GM18507 (cell line): Measurements from ENCODE around the gene GRID1.

Experiments used
- DNase-seq: peaks from one replicate; pipeline ENCODE4 v3.0.0; 2011; ENCODE audit warnings: low read depth; ENCODE audit not compliant: insufficient read length; ENCODE audit errors: extremely low spot score
- FAIRE-seq: peaks from 2 replicates; lab custom pipeline; 2011; peaks lifted over from hg19 to GRCh38; lab: Jason Lieb, UNC

Gene GRID1

DNA sequence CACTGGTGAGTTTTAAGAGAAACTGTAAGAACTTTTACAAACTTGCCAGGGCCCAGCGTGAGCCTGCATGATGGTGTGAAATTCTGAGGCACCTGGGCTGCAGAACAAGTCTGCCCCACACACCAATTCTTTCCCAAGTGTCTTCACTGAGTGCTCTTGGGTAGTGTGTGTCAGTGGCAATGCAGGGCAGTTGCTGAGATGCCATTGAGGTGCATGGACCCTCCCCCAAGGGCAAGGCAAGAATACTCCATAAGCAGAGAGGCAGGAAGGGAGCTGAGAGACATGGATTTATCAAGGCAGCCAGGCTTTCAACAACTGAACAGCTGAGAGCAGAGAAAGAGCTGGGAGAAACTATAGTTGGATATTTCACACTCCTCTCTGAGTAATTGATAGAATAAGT is 801.2 kb downstream of the GRID1 start:
- DNase-seq (no peak), FAIRE-seq (no peak)

DNA sequence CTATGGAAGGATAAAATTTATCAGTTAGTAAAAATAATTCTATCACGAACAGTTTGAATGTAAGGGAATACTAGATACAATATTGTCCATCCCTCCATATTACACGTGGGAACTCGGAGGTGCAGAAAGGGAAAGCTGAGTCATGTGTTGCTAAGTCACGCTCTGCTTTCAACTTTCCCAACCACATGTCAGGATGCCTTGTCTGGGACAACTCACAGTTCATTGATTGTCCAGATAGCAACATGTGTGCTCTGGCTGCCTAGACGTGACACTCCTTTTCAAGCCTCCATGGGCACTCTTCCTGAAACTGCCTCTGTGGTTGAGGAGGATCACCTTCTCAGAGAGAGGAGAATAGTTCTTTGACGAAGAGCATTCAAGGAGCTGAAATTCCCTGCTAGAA is 808.1 kb downstream of the GRID1 start:
- FAIRE-seq (no peak), DNase-seq (no peak)

DNA sequence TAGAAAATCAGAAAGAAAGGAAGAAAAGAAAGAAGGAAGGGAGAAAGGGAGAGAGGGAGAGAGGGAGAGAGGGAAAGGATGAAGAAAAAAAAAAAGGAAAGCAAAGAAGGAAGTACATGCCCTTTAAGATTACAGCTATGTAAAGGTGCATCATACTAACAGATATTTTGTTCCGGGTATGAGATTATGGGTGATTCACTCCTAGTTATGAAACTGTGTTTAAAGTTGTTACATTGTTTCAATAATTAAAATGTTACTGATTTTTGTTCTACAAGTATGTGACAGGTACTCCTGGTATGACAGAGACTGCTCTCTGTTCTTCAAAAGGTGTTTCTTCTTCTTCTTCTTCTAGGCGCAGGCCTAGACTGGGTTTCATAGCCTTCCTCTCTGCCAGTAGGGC is 808.9 kb downstream of the GRID1 start:
- no peak for FAIRE-seq
- DNase-seq = no peak

DNA sequence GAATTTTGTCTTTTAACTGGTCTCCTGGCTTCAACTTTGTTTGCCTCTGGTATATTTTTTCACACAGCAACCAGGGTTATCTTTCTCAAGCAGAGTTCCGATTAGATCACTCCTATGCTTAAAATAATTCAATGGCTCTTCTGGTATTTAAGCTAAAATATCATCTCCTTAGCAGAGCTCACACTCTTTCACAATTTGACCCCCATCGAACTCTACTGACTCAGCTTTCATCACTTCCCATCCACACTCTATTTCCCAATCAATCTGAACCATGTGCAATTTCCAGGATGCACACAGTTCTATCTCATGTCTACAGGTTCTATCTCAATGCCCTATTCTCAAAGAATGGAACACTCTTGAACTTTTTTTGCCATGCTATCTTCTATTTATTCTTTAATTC is 809.5 kb downstream of the GRID1 start:
- DNase-seq = no peak
- no peak for FAIRE-seq
